ENCODE results near the gene SETDB1. TPM values are rescaled to one million over a fixed set of nuclear protein-coding genes. Genes with fewer than 3 reads are reported as not detected.

Gene SETDB1
- total and polyA plus RNA-seq, 2 of the 13 experiments (the other 11 are each of a cell fraction or from before 2014, with no cell fraction given): 33.1 to 34.6 TPM

GRCh38 chr1:151008244-151009205, 82.4 kb downstream of the SETDB1 start, which contains the start of gene PRUNE1 (continued):
- TF ChIP-seq GZF1 (CRISPR knock-in tag; IDR thresholded peaks at IDR 0.05) (no peak), ARNT (IDR thresholded peaks at IDR 0.05) (no peak), ZNF772 (CRISPR knock-in tag; IDR thresholded peaks at IDR 0.05) (peak; percentile 56; the same call in 1 of the 2 replicates), NCOR1 (IDR thresholded peaks at IDR 0.05; ENCODE audit: borderline replicate concordance, low read length) (peak; percentile 47; the same call in 1 of the 2 replicates), KDM2A (CRISPR knock-in tag; IDR thresholded peaks at IDR 0.05; ENCODE audit: borderline replicate concordance, low read depth) (no peak; the same call in 1 of the 2 replicates), RAD51 (IDR thresholded peaks at IDR 0.05; ENCODE audit: borderline replicate concordance) (no peak), SMAD1 (CRISPR knock-in tag; IDR thresholded peaks at IDR 0.05; ENCODE audit: borderline replicate concordance, low read depth) (peak; percentile 82; the same call in 1 of the 2 replicates), NFKBIZ (CRISPR knock-in tag; IDR thresholded peaks at IDR 0.05) (no peak), PREB (CRISPR knock-in tag; IDR thresholded peaks at IDR 0.05) (no peak), RXRB (CRISPR knock-in tag; IDR thresholded peaks at IDR 0.05; ENCODE audit: borderline replicate concordance) (peak; percentile 32; the same call in 1 of the 2 replicates), NR0B2 (CRISPR knock-in tag; IDR thresholded peaks at IDR 0.05) (no peak), HINFP (CRISPR knock-in tag; IDR thresholded peaks at IDR 0.05; ENCODE audit: low read depth) (0 out of 2 replicates have a peak, but pooled peaks have one; percentile 30), SETDB1 (CRISPR knock-in tag; IDR thresholded peaks at IDR 0.05; ENCODE audit: borderline replicate concordance) (no peak), ARID3A (IDR thresholded peaks at IDR 0.05; ENCODE audit: low read depth, low read length) (no peak; the same call in 1 of the 2 replicates), KLF12 (CRISPR knock-in tag; IDR thresholded peaks at IDR 0.05; ENCODE audit: borderline replicate concordance) (peak; percentile 20; the same call in 1 of the 2 replicates), ZNF382 (CRISPR knock-in tag; IDR thresholded peaks at IDR 0.05; ENCODE audit: borderline replicate concordance) (no peak), RAD21 (CRISPR knock-in tag; IDR thresholded peaks at IDR 0.05) (0 out of 2 replicates have a peak, but pooled peaks have one; percentile 4), ZNF710 (CRISPR knock-in tag; IDR thresholded peaks at IDR 0.05; ENCODE audit: borderline replicate concordance) (peak; percentile 27; the same call in 1 of the 2 replicates), ZNF234 (CRISPR knock-in tag; conservative IDR thresholded peaks at IDR 0.05) (no peak), ZNF678 (CRISPR knock-in tag; IDR thresholded peaks at IDR 0.05) (no peak), ZNF781 (CRISPR knock-in tag; IDR thresholded peaks at IDR 0.05; ENCODE audit: borderline replicate concordance, not compliant biosample characterization) (peak; percentile 29)
